ENCODE measurements around the gene CCT5.
"Not testable (repeated sequence)": the region's sequence is repeated elsewhere in the genome, so short reads cannot be mapped to it uniquely, and the experiment has no call there.

Gene CCT5

DNA sequence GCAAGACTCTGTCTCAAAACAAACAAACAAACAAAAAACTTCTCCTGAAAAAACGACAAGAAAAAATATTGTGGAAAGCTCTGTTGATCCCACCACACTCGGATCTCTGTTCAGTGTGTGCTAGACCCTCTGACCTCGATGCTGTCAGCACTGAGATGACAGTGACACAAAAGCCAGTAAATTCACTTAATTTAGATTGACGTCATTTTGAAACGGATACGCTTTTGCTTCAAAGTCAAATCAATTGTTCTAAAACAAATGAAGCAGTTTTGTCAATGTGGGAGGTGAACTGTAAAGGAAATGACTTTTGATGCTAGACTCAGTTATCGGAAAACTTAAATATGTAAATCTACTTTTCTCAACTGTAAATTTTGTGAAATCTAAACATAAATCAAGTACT, 26.6 kb downstream of the CCT5 start:
- DNase-seq (ENCODE audit: low read depth in 2 of 2) = no peak

DNA sequence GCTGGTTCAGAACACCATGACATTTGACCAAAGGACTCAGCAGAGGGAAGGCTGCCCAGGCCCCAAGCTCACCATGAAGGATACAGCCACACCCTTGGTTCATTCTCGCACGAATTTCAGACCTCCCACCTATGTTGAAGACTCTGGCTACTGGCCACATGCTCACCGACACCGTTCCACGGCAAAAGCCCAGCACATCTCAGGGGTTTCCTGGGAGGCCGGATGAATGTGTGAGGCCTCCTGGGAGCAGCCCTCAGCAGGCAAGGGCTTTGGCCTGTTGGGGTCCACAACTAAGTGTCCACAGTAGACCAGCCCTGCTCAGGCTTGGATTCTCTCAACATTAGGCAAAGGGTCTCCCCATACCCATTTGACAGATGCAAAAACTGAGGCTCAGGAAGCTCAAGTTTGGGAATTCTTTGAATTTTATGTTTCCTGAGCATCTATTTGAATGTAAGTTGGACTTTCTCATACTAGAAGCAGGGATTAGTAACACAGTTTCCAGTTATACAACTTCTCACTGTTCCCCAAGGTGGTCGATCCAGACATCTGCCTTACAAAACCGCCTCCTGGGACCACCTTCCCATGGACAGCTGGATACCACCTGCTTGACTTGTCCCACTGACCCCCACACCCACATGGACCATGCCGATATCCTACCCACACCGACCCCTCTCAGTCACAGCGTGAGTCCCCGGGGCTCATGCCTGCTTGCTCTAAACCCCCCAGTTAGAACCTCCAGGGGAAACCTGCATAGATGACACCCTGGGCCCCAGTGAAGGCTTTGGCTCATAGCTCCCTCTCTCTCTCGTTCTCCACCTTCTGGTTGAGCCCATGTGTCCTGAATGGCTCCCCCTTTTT, 27.9 kb downstream of the CCT5 start:
- DNase-seq (ENCODE audit: low read depth in 2 of 2) = no peak

DNA sequence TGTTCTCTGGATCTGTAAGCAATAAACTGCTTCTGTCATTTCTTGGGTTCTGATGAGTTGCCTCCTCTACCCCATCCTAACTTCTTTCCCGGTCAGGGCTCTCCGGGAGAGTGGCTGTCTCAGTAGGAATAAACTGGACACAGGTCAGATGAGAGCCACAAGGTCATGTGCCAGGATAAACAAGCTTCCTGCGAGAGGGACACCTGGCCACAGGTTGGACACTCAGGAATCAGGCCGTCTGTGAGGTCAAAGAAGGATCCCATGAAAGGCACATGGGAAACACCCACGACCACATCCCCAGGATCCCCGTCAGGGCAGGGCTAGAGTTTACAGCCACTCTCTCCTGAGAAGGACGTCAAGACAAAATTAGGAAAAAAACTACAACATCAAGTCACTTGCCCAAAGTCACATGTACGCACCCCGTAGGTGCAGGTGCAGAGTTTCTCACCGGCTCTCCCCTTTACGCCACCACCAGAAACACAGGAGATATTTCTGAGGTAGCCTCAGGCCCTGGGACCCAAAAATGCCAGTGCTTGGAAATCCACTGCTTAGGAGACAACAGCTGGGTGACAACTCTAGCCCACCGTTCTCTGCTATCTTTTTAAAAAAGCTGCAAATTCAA, 28.7 kb downstream of the CCT5 start:
- no peak for DNase-seq (ENCODE audit: low read depth in 2 of 2)

DNA sequence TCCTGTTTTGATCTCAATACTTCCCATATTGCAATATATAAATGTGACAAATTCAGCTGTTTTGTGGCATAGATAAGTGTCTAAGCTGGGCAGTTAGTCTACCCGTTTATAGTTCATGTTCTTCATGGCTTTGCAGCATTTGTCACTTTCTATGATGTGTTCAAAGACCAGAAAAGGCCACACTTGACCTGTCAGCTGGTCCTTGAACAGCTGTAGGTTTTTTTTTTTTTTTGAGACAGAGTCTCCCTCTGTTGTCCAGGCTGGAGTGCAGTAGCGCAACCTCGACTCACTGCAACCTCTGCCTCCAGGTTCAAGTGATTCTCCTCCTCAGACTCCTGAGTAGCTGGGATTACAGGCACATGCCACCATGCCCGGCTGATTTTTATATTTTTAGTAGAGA, 29.2 kb downstream of the CCT5 start:
- no peak for DNase-seq (ENCODE audit: low read depth in 2 of 2)

DNA sequence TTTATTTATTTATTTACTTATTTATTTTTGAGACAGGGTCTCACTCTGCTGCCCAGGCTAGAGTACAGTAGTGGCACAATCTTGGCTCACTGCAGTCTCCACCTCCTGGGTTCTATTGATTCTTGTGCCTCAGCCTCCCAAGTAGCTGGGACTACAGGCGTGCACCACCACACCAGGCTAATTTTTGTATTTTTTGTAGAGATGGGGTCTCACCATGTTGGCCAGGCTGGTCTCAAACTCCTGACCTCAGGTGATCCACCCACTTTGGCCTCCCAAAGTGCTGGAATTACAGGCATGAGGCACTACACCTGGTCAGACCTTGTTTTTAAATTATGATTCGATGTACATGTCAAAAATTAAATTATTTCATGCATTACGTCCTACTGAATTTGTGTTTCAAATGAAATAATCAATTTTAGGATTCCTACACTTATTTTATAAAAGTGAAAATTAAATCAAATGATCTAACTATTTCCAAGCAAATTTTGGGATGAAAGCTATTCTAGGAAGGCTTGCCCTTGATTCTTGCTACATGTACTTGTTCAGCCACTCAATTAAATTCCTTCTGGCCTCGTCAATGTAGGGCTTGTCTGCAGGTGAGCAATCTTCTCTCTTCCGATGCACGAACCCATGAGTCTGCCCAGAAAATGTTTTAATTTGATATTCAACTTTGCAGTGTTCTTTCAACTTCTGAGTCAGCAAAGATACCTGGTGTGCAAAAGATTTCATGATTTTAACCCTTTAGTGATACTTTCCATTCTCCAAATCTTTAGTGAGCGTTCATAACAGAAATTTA, 30.0 kb downstream of the CCT5 start:
- DNase-seq (ENCODE audit: low read depth in 2 of 2) = no peak

DNA sequence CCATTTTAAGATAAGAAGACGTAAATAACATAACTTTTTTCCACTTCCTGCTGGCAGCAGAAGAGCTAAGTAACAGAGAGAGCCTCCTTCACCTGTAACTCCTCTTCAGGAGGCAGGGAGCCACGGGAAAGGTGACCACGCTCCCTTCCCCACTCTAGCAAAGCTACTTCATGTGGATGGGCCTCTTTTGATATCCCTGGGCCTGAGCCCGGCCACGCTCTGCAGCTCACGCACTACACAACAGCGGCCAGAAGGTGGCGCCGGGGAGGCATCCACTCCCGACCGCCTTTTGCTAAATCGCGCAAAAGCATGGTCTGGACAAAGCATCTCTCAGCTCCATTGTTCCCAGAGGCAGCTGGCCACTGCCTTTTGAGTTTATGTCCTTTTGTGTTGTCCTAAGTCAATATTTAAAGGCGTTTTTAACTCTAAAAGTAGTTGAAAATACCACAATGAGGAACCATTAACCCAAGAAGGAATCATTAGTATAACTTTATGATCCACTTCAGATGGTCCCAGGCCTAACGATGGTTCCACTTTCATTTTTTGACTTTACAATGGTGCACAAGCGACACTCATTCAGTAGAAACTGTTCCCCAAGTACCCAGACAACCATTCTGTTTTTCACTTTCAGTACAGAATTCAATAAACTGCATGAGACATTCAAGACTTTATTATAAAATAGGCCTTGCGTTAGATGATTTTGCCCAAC, 34.0 kb downstream of the CCT5 start:
- DNase-seq (ENCODE audit: low read depth in 2 of 2) = peak; percentile 38 to 51

- DNase-seq (ENCODE audit: low read depth in 2 of 2) = not testable (repeated sequence)
Observed at GRCh38 chr5:10285362-10285761, 35.3 kb downstream of the CCT5 start.

DNA sequence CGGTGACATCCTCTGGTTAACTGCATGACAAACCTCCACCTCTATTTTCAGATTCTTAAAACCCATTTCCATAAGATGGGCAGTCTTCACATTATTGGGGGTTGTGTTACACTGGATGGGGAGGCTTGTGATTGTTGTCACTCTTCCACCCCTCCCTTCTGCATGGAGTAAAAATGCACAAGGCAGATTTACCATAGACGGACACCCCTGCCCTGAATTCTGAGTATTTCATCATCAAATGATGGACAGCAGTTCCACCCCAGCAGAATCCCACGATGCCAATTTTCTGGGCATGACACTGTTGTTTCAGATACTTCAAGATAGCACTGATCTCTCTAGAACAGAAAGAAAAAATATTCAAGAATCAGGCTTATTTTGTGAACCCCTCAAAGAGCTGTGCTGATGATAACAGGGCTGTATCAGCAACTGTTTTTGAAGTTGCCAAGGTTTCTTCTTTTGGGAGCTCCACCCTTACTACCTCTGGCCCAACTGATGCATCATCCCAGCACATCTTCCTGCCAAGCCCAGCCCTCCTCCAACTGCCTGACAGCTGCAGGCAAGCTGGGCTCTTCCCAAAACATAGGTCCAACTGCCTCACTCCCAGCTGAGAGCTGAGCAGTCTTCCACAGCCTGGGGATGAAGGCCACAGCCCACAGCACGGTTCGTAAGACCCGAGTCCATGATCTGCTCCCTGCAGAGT, 36.2 kb downstream of the CCT5 start:
- DNase-seq (ENCODE audit: low read depth in 2 of 2) = no peak

DNA sequence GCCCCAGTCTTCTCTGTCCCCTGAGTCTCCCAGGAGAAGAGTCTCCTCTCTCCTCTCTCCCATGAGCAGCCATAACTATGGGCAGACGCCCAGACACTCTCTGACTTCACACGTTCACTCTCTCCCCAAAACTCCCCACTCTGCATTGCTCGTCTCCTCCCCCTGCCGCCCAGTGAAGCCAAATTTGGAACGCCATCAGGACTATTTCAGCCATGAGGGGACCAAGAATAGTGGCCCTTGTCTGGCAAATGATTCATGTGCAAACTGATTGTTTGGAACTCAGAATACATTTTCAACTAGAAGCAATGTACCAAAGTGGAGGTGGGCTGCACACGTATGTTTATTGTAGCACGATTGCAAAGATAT, 36.8 kb downstream of the CCT5 start:
- no peak for DNase-seq (ENCODE audit: low read depth in 2 of 2)

- no peak for DNase-seq (ENCODE audit: low read depth in 2 of 2)
Observed at GRCh38 chr5:10288592-10289219, 38.6 kb downstream of the CCT5 start.

DNA sequence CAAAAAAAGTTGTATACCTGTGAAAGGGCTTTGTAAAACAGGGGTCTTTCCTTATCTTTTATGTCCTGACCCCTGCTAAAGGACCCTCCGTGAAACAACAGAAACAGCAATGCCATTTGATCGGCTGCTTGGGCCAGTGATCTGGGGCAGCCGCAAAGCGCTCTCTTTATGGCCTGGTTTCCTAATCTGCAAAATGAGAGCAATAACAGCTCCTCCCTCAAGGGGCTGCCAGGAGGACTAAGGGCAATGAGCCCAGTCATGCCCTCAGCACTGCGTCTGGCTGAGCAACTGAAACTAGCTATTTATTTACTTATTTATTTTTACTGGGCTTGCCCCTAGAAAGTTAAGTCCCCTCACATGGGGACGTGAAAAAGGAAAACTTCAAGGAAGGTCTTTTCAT, 39.3 kb downstream of the CCT5 start:
- DNase-seq (ENCODE audit: low read depth in 2 of 2) = no peak

- DNase-seq (ENCODE audit: low read depth in 2 of 2) = no peak
Observed at GRCh38 chr5:10289991-10290390, 39.9 kb downstream of the CCT5 start.

- DNase-seq (ENCODE audit: low read depth in 2 of 2) = no peak
Observed at GRCh38 chr5:10290438-10290837, 40.4 kb downstream of the CCT5 start.

- no peak for DNase-seq (ENCODE audit: low read depth in 2 of 2)
Observed at GRCh38 chr5:10291692-10292339, 41.7 kb downstream of the CCT5 start.

DNA sequence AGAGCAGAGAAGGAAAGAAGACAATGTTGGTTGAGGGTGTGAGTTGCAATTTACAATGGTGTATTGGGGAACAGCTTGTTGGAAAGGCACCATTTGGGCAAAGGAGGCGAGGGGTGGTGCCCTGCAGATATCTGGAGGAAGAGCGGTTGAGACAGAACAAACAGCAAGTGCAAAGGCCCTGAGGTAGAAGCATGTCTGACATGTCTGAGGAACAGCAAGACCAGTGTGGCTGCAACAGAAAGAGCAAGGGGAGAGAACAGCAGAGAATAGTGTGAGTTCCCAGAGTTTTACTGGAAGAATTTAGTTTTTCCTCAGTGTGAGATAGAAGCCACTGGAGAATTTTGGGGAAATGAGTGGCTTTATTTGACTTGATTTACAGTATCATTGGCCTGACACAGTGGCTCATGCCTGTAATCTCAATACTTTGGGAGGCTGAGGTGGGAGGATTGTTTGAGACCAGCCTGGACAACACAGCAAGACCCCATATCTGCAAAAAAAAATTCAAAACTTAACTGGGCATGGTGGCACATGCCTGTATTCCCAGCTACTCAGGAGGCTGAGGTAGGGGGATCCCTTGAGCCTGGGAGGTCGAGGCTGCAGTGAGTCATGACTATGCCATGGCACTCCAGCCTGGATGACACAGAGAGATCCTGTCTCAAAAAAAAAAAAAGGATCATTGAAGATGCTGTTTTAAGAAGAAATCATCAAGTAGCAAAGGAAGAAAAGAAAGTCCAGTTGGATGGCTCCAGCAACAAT, 44.0 kb downstream of the CCT5 start:
- no peak for DNase-seq (ENCODE audit: low read depth in 2 of 2)

GRCh38 chr5:10295619-10296326, 45.7 kb downstream of the CCT5 start:
- DNase-seq (ENCODE audit: low read depth in 2 of 2) = no peak

GRCh38 chr5:10297646-10298204, 47.6 kb downstream of the CCT5 start:
- DNase-seq (ENCODE audit: low read depth in 2 of 2) = no peak

DNA sequence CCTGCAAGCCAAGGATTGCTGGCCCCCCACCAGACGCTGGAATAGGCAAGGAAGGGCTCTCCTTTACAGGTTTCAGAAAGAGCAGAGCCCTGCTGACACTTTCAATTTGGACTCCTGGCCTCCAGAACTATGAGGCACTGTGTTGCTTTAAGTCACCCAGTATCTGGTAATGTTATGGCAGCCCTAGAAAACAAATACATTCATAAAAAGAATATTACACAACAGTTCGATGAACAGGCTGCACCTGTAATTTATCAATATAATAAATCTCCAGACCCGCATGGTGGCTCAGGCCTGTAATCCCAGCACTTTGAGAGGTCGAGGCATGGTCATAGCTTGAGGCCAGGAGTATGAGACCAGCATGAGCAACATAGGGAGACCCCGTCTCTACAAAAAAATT, 50.2 kb downstream of the CCT5 start:
- no peak for DNase-seq (ENCODE audit: low read depth in 2 of 2)

DNA sequence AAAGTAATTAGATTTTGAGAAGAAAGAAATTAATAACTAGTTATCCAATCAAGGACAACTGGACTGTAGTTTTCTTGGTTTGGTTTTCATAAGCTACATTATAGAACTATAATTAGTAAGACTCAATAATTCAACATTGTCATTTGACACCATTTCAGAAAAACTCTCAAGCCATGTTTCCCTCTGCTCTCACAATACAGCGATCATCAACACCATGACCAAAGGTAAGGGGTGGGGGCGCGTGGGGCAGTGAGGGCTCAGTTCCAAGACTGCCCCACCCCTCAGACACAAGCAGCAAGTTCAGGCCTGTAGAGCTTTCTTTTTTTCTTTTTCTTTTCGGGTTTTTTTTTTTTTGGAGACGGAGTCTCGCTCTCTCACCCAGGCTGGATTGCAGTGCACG, 51.2 kb downstream of the CCT5 start:
- DNase-seq (ENCODE audit: low read depth in 2 of 2) = no peak
